OCI-LY7 (cell line): Measurements from ENCODE around the gene FBN3.

Experiments
- CTCF ChIP-seq: fragments of 200-600 bp; sonication (generic); conservative IDR thresholded peaks from 2 replicates; pipeline ENCODE4 v1.5.1; 2014; ENCODE audit warnings: mild to moderate bottlenecking, antibody characterized with exemption, low read length, moderate library complexity, mixed read lengths
- EZH2phosphoT487 ChIP-seq: fragments of 200-600 bp; sonication (generic); IDR thresholded peaks from 2 replicates; pipeline ENCODE4 v1.6.1; 2018; ENCODE audit warnings: low read depth, borderline replicate concordance, mild to moderate bottlenecking, mixed run types, antibody characterized with exemption, low read length, moderate library complexity, mixed read lengths

GRCh38 chr19:8141726-8142512 lies 7.5 kb downstream of the FBN3 start:
- TF ChIP-seq EZH2phosphoT487, result no peak
- no peak for TF ChIP-seq CTCF
